CD14-positive monocyte (primary cell): Measurements from ENCODE around the gene SMS. TPM values are rescaled to one million over a fixed set of nuclear protein-coding genes. Genes with fewer than 3 reads are reported as not detected.

ENCODE experiments used
- DNase-seq, 3 donors: peaks; one replicate each; pipeline ENCODE4 v3.0.0-alpha.2; 2011 to 2022
- H2AFZ ChIP-seq: 2 replicates; pipeline ENCODE4 v1.6.0; 2012; ENCODE audit warnings: mild to moderate bottlenecking, low read depth, low read length, inconsistent platforms; ENCODE audit not compliant: insufficient read depth, poor library complexity, severe bottlenecking
- H3K27ac ChIP-seq, 2 donors: 1 replicate in 1 of 2; 2 replicates in 1 of 2; pipeline ENCODE4 v1.5.1; 2012 to 2013; ENCODE audit warnings: low read length in 2 of 2, control low read depth in 1 of 2, inconsistent platforms in 1 of 2, low read depth in 1 of 2, mild to moderate bottlenecking in 1 of 2
- H3K27me3 ChIP-seq, 2 donors: one replicate each; pipeline versions ENCODE4 v1.6.0 to v1.6.1; 2011 to 2013; ENCODE audit warnings: low read length in 2 of 2; ENCODE audit not compliant: control insufficient read depth in 2 of 2, insufficient read depth in 2 of 2
- H3K36me3 ChIP-seq, 2 donors: replicated peaks in 1 of 2; 1 replicate in 1 of 2; 2 replicates in 1 of 2; pipeline versions ENCODE4 v1.5.1 to v1.6.1; 2012 to 2013; ENCODE audit warnings: low read length in 2 of 2, control low read depth in 1 of 2, inconsistent platforms in 1 of 2, mild to moderate bottlenecking in 1 of 2; ENCODE audit not compliant: insufficient read depth in 2 of 2, control insufficient read depth in 1 of 2
- H3K4me1 ChIP-seq, 2 donors: 1 replicate in 1 of 2; 2 replicates in 1 of 2; pipeline versions ENCODE4 v1.5.1 to v1.6.1; 2012 to 2013; ENCODE audit warnings: low read length in 2 of 2, control low read depth in 1 of 2, inconsistent platforms in 1 of 2, mild to moderate bottlenecking in 1 of 2, moderate library complexity in 1 of 2; ENCODE audit not compliant: insufficient read depth in 2 of 2, control insufficient read depth in 1 of 2
- H3K4me2 ChIP-seq: replicated peaks from 2 replicates; pipeline ENCODE3; 2012; ENCODE audit warnings: low read length, moderate library complexity, mild to moderate bottlenecking; ENCODE audit not compliant: poor library complexity, severe bottlenecking; ENCODE audit errors: extremely low read depth
- H3K4me3 ChIP-seq, 3 experiments: fragments of 200-600 bp in 1 of 3; sonication (generic) in 1 of 3; replicated peaks in 1 of 3; 1 replicate in 2 of 3; 2 replicates in 1 of 3; pipeline ENCODE4 v1.5.1; 2011 to 2013; ENCODE audit warnings: low read length in 3 of 3, mild to moderate bottlenecking in 3 of 3, control low read depth in 2 of 3, low read depth in 2 of 3, inconsistent platforms in 1 of 3, moderate library complexity in 1 of 3
- H3K79me2 ChIP-seq: 2 replicates; pipeline ENCODE4 v1.6.0; 2012; ENCODE audit warnings: mild to moderate bottlenecking, control low read depth, inconsistent platforms, low read length, moderate library complexity; ENCODE audit not compliant: insufficient read depth
- H3K9ac ChIP-seq: 2 replicates; pipeline ENCODE4 v1.6.0; 2017; ENCODE audit warnings: low read length, mild to moderate bottlenecking; ENCODE audit not compliant: insufficient read depth, poor library complexity, severe bottlenecking
- H3K9me3 ChIP-seq, 2 donors: replicated peaks in 1 of 2; 1 replicate in 1 of 2; 2 replicates in 1 of 2; pipeline versions ENCODE4 v1.5.1 to v1.6.1; 2012 to 2013; ENCODE audit warnings: low read length in 2 of 2, control low read depth in 1 of 2; ENCODE audit not compliant: control insufficient read depth in 1 of 2, insufficient read depth in 1 of 2
- H4K20me1 ChIP-seq: 2 replicates; pipeline ENCODE4 v1.6.0; 2012; ENCODE audit warnings: mild to moderate bottlenecking, low read length, control low read depth, moderate library complexity; ENCODE audit not compliant: insufficient read depth
- H3K27ac Mint-ChIP-seq, 7 donors: one replicate each; pipeline ENCODE4 v1.8.0; 2020; ENCODE audit warnings: mild to moderate bottlenecking in 7 of 7, mixed read lengths in 7 of 7, moderate library complexity in 6 of 7, inconsistent platforms in 2 of 7
- H3K27me3 Mint-ChIP-seq, 3 donors: one replicate each; pipeline ENCODE4 v1.8.0; 2021 to 2022; ENCODE audit warnings: low read depth in 3 of 3, mild to moderate bottlenecking in 3 of 3, mixed read lengths in 3 of 3, moderate library complexity in 3 of 3, inconsistent platforms in 1 of 3
- H3K36me3 Mint-ChIP-seq, 2 donors: one replicate each; pipeline ENCODE4 v1.8.0; 2020; ENCODE audit warnings: mixed read lengths in 2 of 2, inconsistent platforms in 1 of 2, mild to moderate bottlenecking in 1 of 2
- H3K4me1 Mint-ChIP-seq: one replicate; pipeline ENCODE4 v1.8.0; 2020; ENCODE audit warnings: mild to moderate bottlenecking, mixed read lengths
- H3K4me3 Mint-ChIP-seq, 2 donors: one replicate each; pipeline ENCODE4 v1.8.0; 2020; ENCODE audit warnings: mild to moderate bottlenecking in 2 of 2, mixed read lengths in 2 of 2, moderate library complexity in 1 of 2
- H3K9me3 Mint-ChIP-seq, 7 donors: one replicate each; pipeline ENCODE4 v1.8.0; 2020 to 2022; ENCODE audit warnings: mixed read lengths in 7 of 7, mild to moderate bottlenecking in 6 of 7, moderate library complexity in 6 of 7, inconsistent platforms in 2 of 7
- WGBS: methylation state at CpG from one replicate; pipeline ENCODE4 v1.1.5; 2013; ENCODE audit warnings: missing lambda C conversion rate; ENCODE audit not compliant: insufficient coverage; 5-methylcytosine and 5-hydroxymethylcytosine counted together
- intact Hi-C, 2 donors: fragments of 100-400 bp; cut with micrococcal nuclease; formaldehyde crosslinking; loops; one replicate each; pipeline versions ENCODE4 v1.15.0 to v1.15.1; 2023
- polyA plus RNA-seq, 3 donors: library from polyadenylated mRNA; depleted of rRNA in 1 of 3; unstranded in 2 of 3; stranded (reverse) in 1 of 3; fragments of 300-500 nt in 2 of 3; fragments of >200 nt in 1 of 3; fragmentation: Illumina TruSeq in 2 of 3; gene quantifications; 1 replicate in 2 of 3; 2 replicates in 1 of 3; pipeline ENCODE4 v1.2.3, GENCODE V29; 2012 to 2021
- TF ChIP-seq, protein P1 (sequence below): fragments of 200-600 bp; IDR thresholded peaks from one replicate; pipeline ENCODE4 v1.8.0; 2022; ENCODE audit warnings: antibody characterized with exemption, mild to moderate bottlenecking

Gene SMS
- polyA plus RNA-seq, 3 donors: 24.9 to 75.4 (median 70.8) TPM

DNA sequence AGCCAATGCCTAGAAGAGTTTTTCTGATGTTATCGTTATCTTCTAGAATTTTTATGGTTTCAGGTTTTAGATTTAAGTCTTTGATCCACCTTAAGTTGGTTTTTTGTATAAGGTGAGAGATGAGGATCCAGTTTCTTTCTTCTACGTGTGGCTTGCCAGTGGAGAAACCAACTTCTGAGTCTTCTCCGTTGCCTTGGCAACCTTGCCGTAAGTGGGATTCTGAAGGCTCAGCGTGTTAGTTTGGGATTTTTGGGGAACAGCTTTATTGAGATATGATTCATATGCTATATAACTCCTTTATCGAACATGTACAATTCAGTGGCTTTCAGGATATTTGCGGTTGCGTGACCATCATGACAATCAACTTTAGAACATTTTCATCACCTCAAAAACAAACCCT, 17.7 kb downstream of the SMS start:
- intact Hi-C loops: no loop called here
- Histone ChIP-seq H3K9me3 (no peaks in the 10 kb centered on the region), H2AFZ (no peak overlapping the region), H3K9ac (no peak overlapping the region), H3K4me1 (peaks cover 13 to 15% of the 10 kb centered on the region in 2 donors), H4K20me1 (peaks cover 88% of the 10 kb centered on the region), H3K36me3 (no peaks in the 10 kb centered on the region), H3K4me3 (no peak overlapping the region), H3K27me3 (no peaks in the 10 kb centered on the region), H3K27ac (no peak overlapping the region), H3K4me2 (no peak overlapping the region), H3K79me2 (peaks cover 92% of the 10 kb centered on the region)
- Mint-ChIP-seq H3K27me3 (no peaks in the 10 kb centered on the region), H3K27ac (no peak overlapping the region), H3K36me3 (peaks cover 0 to 6% of the 10 kb centered on the region in 2 donors), H3K4me1 (peaks cover 49% of the 10 kb centered on the region), H3K9me3 (no peaks in the 10 kb centered on the region), H3K4me3 (no peak overlapping the region)
- TF ChIP-seq, protein P1, sequence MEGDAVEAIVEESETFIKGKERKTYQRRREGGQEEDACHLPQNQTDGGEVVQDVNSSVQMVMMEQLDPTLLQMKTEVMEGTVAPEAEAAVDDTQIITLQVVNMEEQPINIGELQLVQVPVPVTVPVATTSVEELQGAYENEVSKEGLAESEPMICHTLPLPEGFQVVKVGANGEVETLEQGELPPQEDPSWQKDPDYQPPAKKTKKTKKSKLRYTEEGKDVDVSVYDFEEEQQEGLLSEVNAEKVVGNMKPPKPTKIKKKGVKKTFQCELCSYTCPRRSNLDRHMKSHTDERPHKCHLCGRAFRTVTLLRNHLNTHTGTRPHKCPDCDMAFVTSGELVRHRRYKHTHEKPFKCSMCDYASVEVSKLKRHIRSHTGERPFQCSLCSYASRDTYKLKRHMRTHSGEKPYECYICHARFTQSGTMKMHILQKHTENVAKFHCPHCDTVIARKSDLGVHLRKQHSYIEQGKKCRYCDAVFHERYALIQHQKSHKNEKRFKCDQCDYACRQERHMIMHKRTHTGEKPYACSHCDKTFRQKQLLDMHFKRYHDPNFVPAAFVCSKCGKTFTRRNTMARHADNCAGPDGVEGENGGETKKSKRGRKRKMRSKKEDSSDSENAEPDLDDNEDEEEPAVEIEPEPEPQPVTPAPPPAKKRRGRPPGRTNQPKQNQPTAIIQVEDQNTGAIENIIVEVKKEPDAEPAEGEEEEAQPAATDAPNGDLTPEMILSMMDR: no peak
- WGBS: no CpG with 5 or more reads among the region's 8 CpGs
- DNase-seq: no peak

DNA sequence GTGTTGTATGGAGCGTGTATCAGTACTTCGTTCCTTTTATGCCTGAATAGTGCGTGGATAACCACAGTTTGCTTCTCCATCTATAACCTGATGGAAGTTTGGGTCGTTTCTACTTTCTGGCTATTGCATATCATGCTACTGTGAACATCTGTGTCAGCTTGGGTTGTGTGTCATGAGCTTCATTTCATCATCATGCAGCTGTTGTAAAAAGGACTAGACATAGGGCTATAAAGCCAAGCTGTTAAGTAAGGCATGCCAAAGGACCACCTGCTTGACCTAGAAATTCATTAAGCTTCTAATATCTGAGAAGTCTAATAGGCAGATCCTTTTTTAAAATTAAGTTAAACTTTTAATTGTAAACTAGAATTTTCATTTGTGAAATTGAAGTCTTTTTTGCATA, 18.4 kb downstream of the SMS start:
- H3K9me3 Mint-ChIP-seq: no peaks in the 10 kb centered on the region
- no peak overlapping the region for H2AFZ ChIP-seq
- intact Hi-C loops: no loop called here
- H3K4me3 ChIP-seq: no peak overlapping the region
- peaks cover 42% of the 10 kb centered on the region for H3K4me1 Mint-ChIP-seq
- H3K4me2 ChIP-seq: no peak overlapping the region
- no peaks in the 10 kb centered on the region for H3K27me3 ChIP-seq
- TF ChIP-seq, protein P1: no peak
- H3K27ac ChIP-seq: no peak overlapping the region
- H4K20me1 ChIP-seq: peaks cover 92% of the 10 kb centered on the region
- H3K4me1 ChIP-seq: peaks cover 13 to 15% of the 10 kb centered on the region in 2 donors
- WGBS: no CpG with 5 or more reads among the region's 4 CpGs
- peaks cover 95% of the 10 kb centered on the region for H3K79me2 ChIP-seq
- no peak overlapping the region for H3K4me3 Mint-ChIP-seq
- H3K27me3 Mint-ChIP-seq: no peaks in the 10 kb centered on the region
- DNase-seq: no peak
- H3K36me3 ChIP-seq: no peaks in the 10 kb centered on the region
- H3K9me3 ChIP-seq: no peaks in the 10 kb centered on the region
- H3K27ac Mint-ChIP-seq: no peak overlapping the region
- H3K36me3 Mint-ChIP-seq: peaks cover 0 to 6% of the 10 kb centered on the region in 2 donors
- H3K9ac ChIP-seq: no peak overlapping the region
